ENCODE results near the gene FAM9A. TPM values are rescaled to one million over a fixed set of nuclear protein-coding genes. Genes with fewer than 3 reads are reported as not detected.

Gene FAM9A
- total RNA-seq = not detected

GRCh38 chrX:8801041-8801599 is at the start of gene FAM9A:
FAM9A (minus strand) TSS chrX:8801383; CDS start chrX:8800171, 1,212 bp downstream.
- no peaks in the 10 kb centered on the region for H3K9me3 ChIP-seq
- no peaks in the 10 kb centered on the region for H3K36me3 ChIP-seq
- no peaks in the 10 kb centered on the region for H3K27me3 ChIP-seq
- no peaks in the 10 kb centered on the region for H3K4me1 ChIP-seq
- TF ChIP-seq CTCF (IDR thresholded peaks at IDR 0.05) (no peak), EP300 (IDR thresholded peaks at IDR 0.05) (no peak), POLR2A (IDR thresholded peaks at IDR 0.05) (no peak)
- DNase-seq (ENCODE audit: low spot score in 2 of 2) = no peak
- no peak within 1 kb of the TSS for H3K27ac ChIP-seq
- no peak within 1 kb of the TSS for H3K4me3 ChIP-seq
- 96 to 97% methylated on average over 19 to 25 of the region's 32 CpGs for WGBS, 2 donors

GRCh38 chrX:8850478-8850877 is 49.3 kb upstream of the FAM9A start:
- WGBS, 2 donors = 84 to 90% methylated on average over 4 to 6 of the region's 6 CpGs
- Histone ChIP-seq H3K36me3 (no peaks in the 10 kb centered on the region), H3K4me1 (no peaks in the 10 kb centered on the region), H3K4me3 (no peak overlapping the region), H3K27me3 (no peaks in the 10 kb centered on the region), H3K9me3 (no peaks in the 10 kb centered on the region), H3K27ac (no peak overlapping the region)
- no peak for TF ChIP-seq EP300 (IDR thresholded peaks at IDR 0.05)
- TF ChIP-seq POLR2A (IDR thresholded peaks at IDR 0.05) = no peak
- no peak for TF ChIP-seq CTCF (IDR thresholded peaks at IDR 0.05)
- DNase-seq (ENCODE audit: low spot score in 2 of 2) = no peak

GRCh38 chrX:8849945-8850344 is 48.8 kb upstream of the FAM9A start:
- no peak overlapping the region for H3K4me3 ChIP-seq
- H3K27me3 ChIP-seq = no peaks in the 10 kb centered on the region
- H3K36me3 ChIP-seq = no peaks in the 10 kb centered on the region
- no peak overlapping the region for H3K27ac ChIP-seq
- H3K4me1 ChIP-seq = no peaks in the 10 kb centered on the region
- TF ChIP-seq POLR2A (IDR thresholded peaks at IDR 0.05) (no peak), CTCF (IDR thresholded peaks at IDR 0.05) (no peak), EP300 (IDR thresholded peaks at IDR 0.05) (no peak)
- no peaks in the 10 kb centered on the region for H3K9me3 ChIP-seq
- DNase-seq (ENCODE audit: low spot score in 2 of 2) = no peak
- 50 to 52% methylated on average over 2 of the region's 2 CpGs for WGBS, 2 donors

- Histone ChIP-seq H3K4me3 (no peak overlapping the region), H3K4me1 (no peaks in the 10 kb centered on the region), H3K27me3 (no peaks in the 10 kb centered on the region), H3K27ac (no peak overlapping the region), H3K9me3 (no peaks in the 10 kb centered on the region), H3K36me3 (no peaks in the 10 kb centered on the region)
- no peak for DNase-seq (ENCODE audit: low spot score in 2 of 2)
- TF ChIP-seq EP300 (IDR thresholded peaks at IDR 0.05) (no peak), CTCF (IDR thresholded peaks at IDR 0.05) (no peak), POLR2A (IDR thresholded peaks at IDR 0.05) (no peak)
- 73 to 75% methylated on average over 2 of the region's 2 CpGs for WGBS, 2 donors
Measured at GRCh38 chrX:8849458-8849857, 48.3 kb upstream of the FAM9A start.

GRCh38 chrX:8848911-8849310 is 47.7 kb upstream of the FAM9A start:
- Histone ChIP-seq H3K9me3 (no peaks in the 10 kb centered on the region), H3K27ac (no peak overlapping the region), H3K4me3 (no peak overlapping the region), H3K27me3 (no peaks in the 10 kb centered on the region), H3K4me1 (no peaks in the 10 kb centered on the region), H3K36me3 (no peaks in the 10 kb centered on the region)
- no peak for DNase-seq (ENCODE audit: low spot score in 2 of 2)
- WGBS, 2 donors = 48 to 54% methylated on average over 2 to 3 of the region's 3 CpGs
- TF ChIP-seq CTCF (IDR thresholded peaks at IDR 0.05) (no peak), POLR2A (IDR thresholded peaks at IDR 0.05) (no peak), EP300 (IDR thresholded peaks at IDR 0.05) (no peak)
